Esophagus muscularis mucosa (tissue), 3 donors: ENCODE measurements around the gene CLEC16A.

Source experiments
- CTCF ChIP-seq, 3 experiments: fragments of 200-600 bp in 2 of 3; fragments of 450-650 bp in 1 of 3; sonication (generic) in 2 of 3; IDR thresholded peaks; one replicate each; pipeline ENCODE4 v1.5.1; 2017 to 2019; ENCODE audit warnings: antibody characterized with exemption in 3 of 3, mild to moderate bottlenecking in 2 of 3, moderate library complexity in 1 of 3
- POLR2AphosphoS5 ChIP-seq, 2 donors: sonication (generic); formaldehyde crosslinking; IDR thresholded peaks; one replicate each; pipeline ENCODE4 v1.6.1; 2017; ENCODE audit warnings: antibody characterized with exemption in 2 of 2

GRCh38 chr16:11135464-11135973, 191.2 kb downstream of the CLEC16A start:
- TF ChIP-seq CTCF (IDR thresholded peaks at IDR 0.05) (no peak), POLR2AphosphoS5 (IDR thresholded peaks at IDR 0.05) (no peak)
